Ishikawa (cell line): ENCODE results near the gene GAL3ST3.

Source experiments
- CREB1 ChIP-seq: IDR thresholded peaks from 2 replicates; pipeline ENCODE4 v1.6.1; 2012; ENCODE audit warnings: low read depth
- EGR1 ChIP-seq: IDR thresholded peaks from 2 replicates; pipeline ENCODE4 v1.6.1; 2012
- EP300 ChIP-seq: IDR thresholded peaks from 2 replicates; pipeline ENCODE4 v1.6.1; 2012; ENCODE audit warnings: borderline replicate concordance
- FOXM1 ChIP-seq: IDR thresholded peaks from 2 replicates; pipeline ENCODE4 v1.6.1; 2012; ENCODE audit warnings: low read depth, borderline replicate concordance
- NFIC ChIP-seq: IDR thresholded peaks from 2 replicates; pipeline ENCODE4 v1.6.1; 2012
- RAD21 ChIP-seq: IDR thresholded peaks from 2 replicates; pipeline ENCODE4 v1.6.1; 2012; ENCODE audit warnings: low read depth
- TAF1 ChIP-seq: IDR thresholded peaks from 2 replicates; pipeline ENCODE4 v1.6.1; 2012; ENCODE audit warnings: low read depth, mild to moderate bottlenecking
- TCF12 ChIP-seq: IDR thresholded peaks from 2 replicates; pipeline ENCODE4 v1.6.1; 2012; ENCODE audit warnings: low read depth
- TEAD4 ChIP-seq: IDR thresholded peaks from 2 replicates; pipeline ENCODE4 v1.6.1; 2012
- YY1 ChIP-seq: IDR thresholded peaks from 2 replicates; pipeline ENCODE4 v1.6.1; 2012; ENCODE audit warnings: low read depth
- ZBTB7A ChIP-seq: IDR thresholded peaks from 2 replicates; pipeline ENCODE4 v1.6.1; 2012; ENCODE audit warnings: low read depth
- TF ChIP-seq, protein P1 (sequence below): IDR thresholded peaks from 2 replicates; pipeline ENCODE4 v1.6.1; 2012
- TF ChIP-seq, protein P2 (sequence below): IDR thresholded peaks from 2 replicates; pipeline ENCODE4 v1.6.1; 2012
- TF ChIP-seq, protein P3 (sequence below): IDR thresholded peaks from 2 replicates; pipeline ENCODE4 v1.6.1; 2012; ENCODE audit warnings: low read depth, mild to moderate bottlenecking

The GAL3ST3 gene

DNA sequence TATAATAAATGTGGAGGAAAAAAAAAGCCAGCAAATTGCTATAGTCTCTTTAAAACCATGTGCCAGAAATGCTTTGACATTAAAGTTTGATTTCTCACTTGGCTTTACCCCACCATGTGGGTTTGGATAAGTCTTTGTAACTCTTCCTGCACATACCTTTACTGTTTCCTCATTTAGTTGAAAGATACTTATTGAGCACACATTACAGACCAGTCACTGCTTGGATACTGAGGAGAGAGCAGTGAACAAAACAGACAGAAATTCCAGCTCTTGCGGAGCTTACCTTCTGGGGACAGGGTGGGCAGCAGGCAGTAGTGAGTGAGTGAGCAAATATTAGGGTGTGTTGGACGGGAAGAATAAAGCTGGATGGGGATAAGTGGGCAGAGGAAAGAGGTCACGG is 34.8 kb upstream of the GAL3ST3 start:
- TF ChIP-seq YY1 (no peak), ZBTB7A (no peak), RAD21 (no peak), FOXM1 (no peak), EGR1 (no peak), CREB1 (no peak), TAF1 (no peak), EP300 (no peak), TEAD4 (no peak), NFIC (no peak)
- TF ChIP-seq, protein P1, sequence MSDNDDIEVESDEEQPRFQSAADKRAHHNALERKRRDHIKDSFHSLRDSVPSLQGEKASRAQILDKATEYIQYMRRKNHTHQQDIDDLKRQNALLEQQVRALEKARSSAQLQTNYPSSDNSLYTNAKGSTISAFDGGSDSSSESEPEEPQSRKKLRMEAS = no peak
- TF ChIP-seq, protein P2, sequence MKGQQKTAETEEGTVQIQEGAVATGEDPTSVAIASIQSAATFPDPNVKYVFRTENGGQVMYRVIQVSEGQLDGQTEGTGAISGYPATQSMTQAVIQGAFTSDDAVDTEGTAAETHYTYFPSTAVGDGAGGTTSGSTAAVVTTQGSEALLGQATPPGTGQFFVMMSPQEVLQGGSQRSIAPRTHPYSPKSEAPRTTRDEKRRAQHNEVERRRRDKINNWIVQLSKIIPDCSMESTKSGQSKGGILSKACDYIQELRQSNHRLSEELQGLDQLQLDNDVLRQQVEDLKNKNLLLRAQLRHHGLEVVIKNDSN = no peak
- TF ChIP-seq, protein P3, sequence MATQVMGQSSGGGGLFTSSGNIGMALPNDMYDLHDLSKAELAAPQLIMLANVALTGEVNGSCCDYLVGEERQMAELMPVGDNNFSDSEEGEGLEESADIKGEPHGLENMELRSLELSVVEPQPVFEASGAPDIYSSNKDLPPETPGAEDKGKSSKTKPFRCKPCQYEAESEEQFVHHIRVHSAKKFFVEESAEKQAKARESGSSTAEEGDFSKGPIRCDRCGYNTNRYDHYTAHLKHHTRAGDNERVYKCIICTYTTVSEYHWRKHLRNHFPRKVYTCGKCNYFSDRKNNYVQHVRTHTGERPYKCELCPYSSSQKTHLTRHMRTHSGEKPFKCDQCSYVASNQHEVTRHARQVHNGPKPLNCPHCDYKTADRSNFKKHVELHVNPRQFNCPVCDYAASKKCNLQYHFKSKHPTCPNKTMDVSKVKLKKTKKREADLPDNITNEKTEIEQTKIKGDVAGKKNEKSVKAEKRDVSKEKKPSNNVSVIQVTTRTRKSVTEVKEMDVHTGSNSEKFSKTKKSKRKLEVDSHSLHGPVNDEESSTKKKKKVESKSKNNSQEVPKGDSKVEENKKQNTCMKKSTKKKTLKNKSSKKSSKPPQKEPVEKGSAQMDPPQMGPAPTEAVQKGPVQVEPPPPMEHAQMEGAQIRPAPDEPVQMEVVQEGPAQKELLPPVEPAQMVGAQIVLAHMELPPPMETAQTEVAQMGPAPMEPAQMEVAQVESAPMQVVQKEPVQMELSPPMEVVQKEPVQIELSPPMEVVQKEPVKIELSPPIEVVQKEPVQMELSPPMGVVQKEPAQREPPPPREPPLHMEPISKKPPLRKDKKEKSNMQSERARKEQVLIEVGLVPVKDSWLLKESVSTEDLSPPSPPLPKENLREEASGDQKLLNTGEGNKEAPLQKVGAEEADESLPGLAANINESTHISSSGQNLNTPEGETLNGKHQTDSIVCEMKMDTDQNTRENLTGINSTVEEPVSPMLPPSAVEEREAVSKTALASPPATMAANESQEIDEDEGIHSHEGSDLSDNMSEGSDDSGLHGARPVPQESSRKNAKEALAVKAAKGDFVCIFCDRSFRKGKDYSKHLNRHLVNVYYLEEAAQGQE = no peak

DNA sequence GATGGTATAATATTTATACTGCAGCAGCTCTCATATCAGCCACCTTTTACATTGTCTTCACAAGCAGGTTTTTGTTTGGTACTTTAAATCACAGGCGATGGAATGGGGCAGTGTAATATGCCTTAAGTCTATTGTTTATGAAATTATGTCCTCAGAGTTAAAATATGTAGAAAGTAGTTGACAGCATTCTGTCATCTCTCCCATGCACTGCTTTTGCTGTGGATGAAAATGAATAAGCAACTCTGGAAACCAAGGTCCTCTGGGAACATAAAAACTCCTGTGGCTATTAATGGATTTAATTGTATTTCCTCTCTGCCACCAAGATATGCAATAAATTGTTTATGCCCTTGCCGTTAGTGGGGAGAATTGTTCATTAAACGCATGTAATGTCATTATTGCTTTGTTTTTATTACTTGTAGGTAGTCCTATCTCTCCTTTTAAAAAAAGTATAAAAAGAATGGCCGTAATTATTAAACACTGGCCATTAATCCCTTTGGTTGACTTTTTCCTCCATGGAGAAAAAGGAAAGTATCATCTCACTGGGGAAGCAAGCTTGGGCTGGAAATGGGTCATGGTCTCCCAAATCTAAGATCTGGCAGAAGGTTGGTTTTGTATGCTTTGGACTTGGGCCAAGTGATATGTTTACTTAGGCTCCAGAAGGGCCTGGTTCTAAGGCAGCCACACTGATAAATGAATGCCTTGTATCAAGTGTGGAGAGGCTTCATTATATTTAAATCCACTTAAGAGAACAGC is 34.2 kb upstream of the GAL3ST3 start:
- TF ChIP-seq EP300 (no peak), TCF12 (no peak), EGR1 (no peak), FOXM1 (no peak), TEAD4 (no peak), CREB1 (no peak), YY1 (no peak), RAD21 (no peak), ZBTB7A (no peak)
- TF ChIP-seq, protein P1 = no peak
- TF ChIP-seq, protein P3 = no peak

DNA sequence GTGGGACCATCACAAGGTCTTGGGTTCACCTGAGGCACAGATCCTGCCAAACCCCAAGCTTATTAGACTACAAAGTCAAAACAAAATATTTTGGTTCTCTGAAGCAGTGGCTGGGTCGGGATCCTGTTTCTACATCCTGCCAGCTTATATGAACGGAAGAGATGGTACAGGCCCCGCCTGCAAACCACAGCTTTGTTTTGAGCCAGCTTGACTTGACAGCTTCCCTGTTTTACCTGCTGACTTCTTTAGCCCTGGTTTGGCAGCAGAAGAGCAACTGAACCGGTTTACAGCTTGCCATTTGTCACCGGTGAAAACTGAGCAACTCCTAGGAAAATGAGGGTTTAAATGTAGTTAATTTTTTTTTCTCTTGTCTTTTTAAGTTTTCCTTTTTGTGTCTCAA is 32.5 kb upstream of the GAL3ST3 start:
- TF ChIP-seq EGR1 (no peak), RAD21 (no peak), FOXM1 (no peak), TCF12 (no peak), TEAD4 (no peak), EP300 (no peak), ZBTB7A (no peak), CREB1 (no peak), NFIC (no peak)
- TF ChIP-seq, protein P3 = no peak
- TF ChIP-seq, protein P1 = no peak

DNA sequence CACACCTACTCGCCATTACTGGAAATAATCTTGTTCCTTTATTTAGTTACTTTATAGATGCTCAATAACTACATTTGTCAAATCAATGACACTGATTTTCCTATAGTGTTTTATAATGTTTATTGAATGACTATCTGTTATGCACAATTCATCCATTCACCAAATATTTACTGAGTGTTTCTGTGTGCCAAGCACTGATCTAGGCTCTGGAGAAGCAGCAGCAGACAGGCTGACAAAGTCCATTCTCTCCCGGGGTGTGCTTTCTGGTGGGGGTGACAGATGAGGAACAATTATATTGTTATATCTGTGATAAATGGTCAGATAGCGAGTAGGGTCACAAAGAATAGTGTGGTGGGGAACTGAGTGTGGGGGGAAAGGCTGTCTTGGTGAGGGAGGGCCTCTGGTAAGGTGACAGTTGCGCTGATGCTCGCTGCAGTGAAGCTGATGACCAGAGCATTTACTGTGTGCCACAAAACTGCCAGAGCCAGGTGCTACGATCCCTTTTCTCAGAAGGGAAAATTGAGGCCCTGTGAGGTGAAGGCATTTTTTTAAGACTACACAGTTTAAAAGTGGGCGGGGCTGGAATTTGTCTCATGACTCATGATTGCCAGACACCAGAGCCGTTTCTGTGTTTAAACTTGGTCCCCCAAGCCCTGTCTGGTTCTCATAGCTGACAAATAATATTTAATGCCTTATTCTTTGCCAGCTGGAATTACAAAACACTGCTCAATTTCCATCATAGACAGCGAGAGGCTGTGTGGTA is 31.3 kb upstream of the GAL3ST3 start:
- TF ChIP-seq NFIC = no peak
- peak; percentile 40 for TF ChIP-seq TEAD4
